IMR-90 (cell line): ENCODE results near the gene DPP10. TPM values are rescaled to one million over a fixed set of nuclear protein-coding genes. Genes with fewer than 3 reads are reported as not detected.

Source experiments
- ATAC-seq: fragments of 200-7000 bp; cut with Tn5 transposase; 2 replicates; pipeline ENCODE4 v1.9.1; 2020; ENCODE audit warnings: low read depth, mild to moderate bottlenecking, moderate library complexity
- BruUV-seq: library from RNA; stranded (reverse); fragments of 400-500 nt; replicated peaks from 2 replicates; lab custom pipeline; 2021; lab: Mats Ljungman, UMichigan
- CTCF ChIA-PET: fragments of 300-600 bp; formaldehyde crosslinking; extraction: SDS; loops from one replicate; lab custom pipeline; 2021; ENCODE audit warnings: antibody characterized with exemption; lab: Yijun Ruan, JAX
- POLR2A ChIA-PET: fragments of 300-600 bp; sonication (Branson Sonifier 250); formaldehyde crosslinking; loops from one replicate; lab custom pipeline; 2022; ENCODE audit warnings: antibody characterized with exemption; ENCODE audit not compliant: unreplicated experiment; lab: Charles Lee
- DNase-seq: peaks from one replicate; pipeline ENCODE4 v3.0.0; 2013
- H2AFZ ChIP-seq: replicated peaks from 2 replicates; pipeline ENCODE3; 2013; ENCODE audit warnings: low read length, mild to moderate bottlenecking; ENCODE audit not compliant: poor library complexity
- H2AK5ac ChIP-seq: 2 replicates; pipeline ENCODE4 v1.6.1; 2013; ENCODE audit warnings: low read depth, low read length, inconsistent platforms
- H2AK9ac ChIP-seq: replicated peaks from 2 replicates; pipeline ENCODE3; 2013; ENCODE audit warnings: mild to moderate bottlenecking, low read depth, low read length, moderate library complexity; ENCODE audit not compliant: poor library complexity
- H2BK120ac ChIP-seq: 2 replicates; pipeline ENCODE4 v1.6.1; 2013; ENCODE audit warnings: low read depth, low read length, inconsistent platforms
- H2BK15ac ChIP-seq: 3 replicates; pipeline ENCODE4 v1.6.1; 2013; ENCODE audit warnings: low read depth, low read length, inconsistent platforms
- H2BK20ac ChIP-seq: 2 replicates; pipeline ENCODE4 v1.6.1; 2013; ENCODE audit warnings: low read depth, mild to moderate bottlenecking, inconsistent platforms, low read length, moderate library complexity
- H2BK5ac ChIP-seq: 2 replicates; pipeline ENCODE4 v1.6.1; 2013; ENCODE audit warnings: mild to moderate bottlenecking, low read depth, low read length, inconsistent platforms; ENCODE audit not compliant: poor library complexity, severe bottlenecking
- H3K14ac ChIP-seq: replicated peaks from 2 replicates; pipeline ENCODE4 v1.6.1; 2013; ENCODE audit warnings: low read depth, low read length, inconsistent platforms
- H3K18ac ChIP-seq: 2 replicates; pipeline ENCODE4 v1.6.1; 2013; ENCODE audit warnings: low read depth, low read length, control low read depth
- H3K23ac ChIP-seq: 2 replicates; pipeline ENCODE4 v1.6.1; 2013; ENCODE audit warnings: low read depth, low read length, inconsistent platforms
- H3K27ac ChIP-seq: 2 replicates; pipeline ENCODE4 v1.5.1; 2013; ENCODE audit warnings: mild to moderate bottlenecking, control low read depth, low read length; ENCODE audit not compliant: insufficient read depth
- H3K27me3 ChIP-seq: 2 replicates; pipeline ENCODE4 v1.6.1; 2013; ENCODE audit warnings: low read length; ENCODE audit not compliant: control insufficient read depth, insufficient read depth
- H3K36me3 ChIP-seq: 2 replicates; pipeline ENCODE4 v1.6.1; 2013; ENCODE audit warnings: low read length, mixed read lengths; ENCODE audit not compliant: control insufficient read depth, insufficient read depth
- H3K4ac ChIP-seq: 2 replicates; pipeline ENCODE4 v1.6.1; 2013; ENCODE audit warnings: low read depth, low read length, inconsistent platforms
- H3K4me1 ChIP-seq: 2 replicates; pipeline ENCODE4 v1.6.1; 2013; ENCODE audit warnings: low read length, mixed read lengths; ENCODE audit not compliant: control insufficient read depth, insufficient read depth
- H3K4me2 ChIP-seq: 2 replicates; pipeline ENCODE4 v1.6.1; 2013; ENCODE audit warnings: low read depth, mild to moderate bottlenecking, control low read depth, low read length, moderate library complexity
- H3K4me3 ChIP-seq: 2 replicates; pipeline ENCODE4 v1.5.1; 2013; ENCODE audit warnings: low read depth, mild to moderate bottlenecking, control low read depth, low read length, moderate library complexity; ENCODE audit not compliant: insufficient read depth
- H3K56ac ChIP-seq: 2 replicates; pipeline ENCODE4 v1.6.1; 2013; ENCODE audit warnings: low read length, inconsistent platforms; ENCODE audit not compliant: insufficient read depth; ENCODE audit errors: extremely low read depth
- H3K79me1 ChIP-seq, 2 experiments: 2 replicates each; pipeline ENCODE4 v1.6.1; 2013; ENCODE audit warnings: low read length in 2 of 2, inconsistent platforms in 1 of 2, low read depth in 1 of 2
- H3K9ac ChIP-seq: 2 replicates; pipeline ENCODE4 v1.6.1; 2013; ENCODE audit warnings: low read depth, low read length, control low read depth
- H3K9me1 ChIP-seq: 2 replicates; pipeline ENCODE4 v1.6.1; 2013; ENCODE audit warnings: low read length, inconsistent platforms; ENCODE audit not compliant: insufficient read depth
- H3K9me3 ChIP-seq: 2 replicates; pipeline ENCODE4 v1.6.1; 2013; ENCODE audit warnings: low read length; ENCODE audit not compliant: control insufficient read depth, insufficient read depth
- H4K20me1 ChIP-seq: 2 replicates; pipeline ENCODE4 v1.6.1; 2013; ENCODE audit warnings: low read length, inconsistent platforms; ENCODE audit not compliant: insufficient read depth
- H4K5ac ChIP-seq: 2 replicates; pipeline ENCODE4 v1.6.1; 2013; ENCODE audit warnings: mild to moderate bottlenecking, low read depth, low read length, control low read depth
- H4K8ac ChIP-seq, 2 experiments: 2 replicates each; pipeline ENCODE4 v1.6.1; 2013; ENCODE audit warnings: low read depth in 2 of 2, low read length in 2 of 2, control low read depth in 1 of 2, inconsistent platforms in 1 of 2
- H4K91ac ChIP-seq: 2 replicates; pipeline ENCODE4 v1.6.1; 2013; ENCODE audit warnings: low read depth, low read length, inconsistent platforms; ENCODE audit not compliant: insufficient read depth
- BHLHE40 ChIP-seq: fragments of 150-350 bp; IDR thresholded peaks from 2 replicates; pipeline ENCODE4 v1.6.1; 2016; ENCODE audit warnings: mild to moderate bottlenecking, low read depth, low read length
- CEBPB ChIP-seq: IDR thresholded peaks from 2 replicates; pipeline ENCODE4 v1.6.1; 2012; ENCODE audit warnings: low read depth, low read length, improper control_type of control experiment
- CHD1 ChIP-seq: IDR thresholded peaks from 2 replicates; pipeline ENCODE4 v1.6.1; 2012; ENCODE audit warnings: low read depth, low read length, improper control_type of control experiment
- CTCF ChIP-seq: conservative IDR thresholded peaks from 2 replicates; pipeline ENCODE4 v1.5.1; 2012; ENCODE audit warnings: mild to moderate bottlenecking, low read depth, low read length, improper control_type of control experiment
- FOS ChIP-seq: fragments of 150-350 bp; IDR thresholded peaks from 2 replicates; pipeline ENCODE4 v1.6.1; 2016; ENCODE audit warnings: low read depth, low read length
- MAFK ChIP-seq: IDR thresholded peaks from 2 replicates; pipeline ENCODE4 v1.6.1; 2012; ENCODE audit warnings: low read depth, low read length, improper control_type of control experiment
- MAZ ChIP-seq: IDR thresholded peaks from 2 replicates; pipeline ENCODE4 v1.6.1; 2012; ENCODE audit warnings: low read depth, mild to moderate bottlenecking, low read length, improper control_type of control experiment, moderate library complexity, borderline replicate concordance
- MXI1 ChIP-seq: IDR thresholded peaks from 2 replicates; pipeline ENCODE4 v1.6.1; 2012; ENCODE audit warnings: low read depth, mild to moderate bottlenecking, low read length, moderate library complexity, borderline replicate concordance
- NFE2L2 ChIP-seq: fragments of 150-350 bp; IDR thresholded peaks from 2 replicates; pipeline ENCODE4 v1.6.1; 2016; ENCODE audit warnings: low read depth, mild to moderate bottlenecking, low read length
- POLR2A ChIP-seq: IDR thresholded peaks from 2 replicates; pipeline ENCODE4 v1.6.1; 2012; ENCODE audit warnings: mild to moderate bottlenecking, low read depth, low read length
- RAD21 ChIP-seq: IDR thresholded peaks from 2 replicates; pipeline ENCODE4 v1.6.1; 2012; ENCODE audit warnings: low read length, improper control_type of control experiment
- RCOR1 ChIP-seq: IDR thresholded peaks from 2 replicates; pipeline ENCODE4 v1.6.1; 2012; ENCODE audit warnings: mild to moderate bottlenecking, low read length, improper control_type of control experiment; ENCODE audit not compliant: insufficient replicate concordance
- RFX5 ChIP-seq: IDR thresholded peaks from 2 replicates; pipeline ENCODE4 v1.8.0; 2012; ENCODE audit warnings: low read depth, mild to moderate bottlenecking, low read length, moderate library complexity
- SMC3 ChIP-seq: fragments of 150-350 bp; IDR thresholded peaks from 2 replicates; pipeline ENCODE4 v1.6.1; 2016; ENCODE audit warnings: low read depth, mild to moderate bottlenecking, antibody characterized with exemption, low read length, moderate library complexity
- USF2 ChIP-seq: fragments of 150-350 bp; IDR thresholded peaks from 2 replicates; pipeline ENCODE4 v1.6.1; 2017; ENCODE audit warnings: mild to moderate bottlenecking, antibody characterized with exemption, low read length, low read depth
- WGBS, 2 experiments: methylation state at CpG; one replicate each; pipeline versions ENCODE4 v1.1.5 to v1.1.7; 2013; ENCODE audit warnings: missing lambda C conversion rate in 2 of 2; ENCODE audit not compliant: insufficient read length in 1 of 2; ENCODE audit errors: extremely low coverage in 2 of 2; 5-methylcytosine and 5-hydroxymethylcytosine counted together
- dilution Hi-C: fragments of 300-500 bp; cut with HindIII; formaldehyde crosslinking; loops from one replicate; pipeline ENCODE4 v1.14.3; 2018; ENCODE audit warnings: low sequenced_read_pairs; ENCODE audit not compliant: unreplicated experiment
- in situ Hi-C: fragments of 300-500 bp; cut with MboI; formaldehyde crosslinking; loops from 3 replicates; pipeline ENCODE4 v1.14.3; 2019; ENCODE audit warnings: low sequenced_read_pairs, inconsistent platforms, mixed read lengths
- intact Hi-C: fragments of 100-400 bp; cut with micrococcal nuclease; formaldehyde crosslinking; loops from 2 replicates; pipeline ENCODE4 v1.10.0; 2022
- polyA plus RNA-seq, 3 experiments: library from polyadenylated mRNA; depleted of rRNA; stranded (reverse); fragments of >200 nt; gene quantifications; 2 replicates each; pipeline ENCODE4 v1.2.3, GENCODE V29; 2012; ENCODE audit warnings: low replicate concordance in 1 of 3
- total RNA-seq: library from RNA; depleted of rRNA; stranded (reverse); fragments of >200 nt; gene quantifications from 2 replicates; pipeline ENCODE4 v1.2.3, GENCODE V29; 2012
- TF ChIP-seq, protein P1 (sequence below): fragments of 150-350 bp; IDR thresholded peaks from 2 replicates; pipeline ENCODE4 v1.6.1; 2016; ENCODE audit warnings: low read depth, mild to moderate bottlenecking, low read length, moderate library complexity, borderline replicate concordance

DPP10 gene
- total and polyA plus RNA-seq, 2 of the 4 experiments (the other 2 are of a cell fraction): not detected

DNA sequence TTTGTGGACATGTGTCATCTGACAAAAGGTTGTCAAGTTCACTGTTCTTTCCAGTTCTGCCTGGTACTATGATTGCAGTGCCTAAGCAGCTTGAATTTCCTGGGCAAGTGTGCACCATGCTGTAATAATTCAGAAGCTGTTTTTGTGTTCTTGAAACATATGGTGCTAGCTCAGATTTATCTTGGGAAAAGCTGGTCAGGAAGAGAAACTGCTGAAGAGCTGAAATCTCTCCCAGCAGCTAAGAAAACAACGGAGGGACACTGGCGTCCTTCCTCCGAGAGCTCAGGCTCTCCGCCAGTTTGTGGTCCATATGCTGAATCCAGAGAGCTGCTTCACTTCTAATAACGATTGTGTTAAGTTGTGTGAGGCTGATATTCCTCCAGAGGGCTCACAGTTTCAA is 642.0 kb downstream of the DPP10 start:
- Histone ChIP-seq H3K18ac (no peak overlapping the region), H3K9me1 (no peaks in the 10 kb centered on the region), H3K4ac (no peak overlapping the region), H3K27me3 (no peaks in the 10 kb centered on the region), H4K20me1 (no peaks in the 10 kb centered on the region), H3K9ac (no peak overlapping the region), H2BK15ac (no peak overlapping the region), H2BK120ac (no peak overlapping the region), H3K4me3 (no peak overlapping the region), H2BK20ac (no peak overlapping the region), H2AK5ac (no peak overlapping the region), H2AFZ (no peak overlapping the region), H3K23ac (no peak overlapping the region), H4K91ac (no peak overlapping the region), H2AK9ac (no peak overlapping the region), H3K9me3 (peaks cover 3% of the 10 kb centered on the region; the same call in 1 of the 2 replicates), H3K36me3 (no peaks in the 10 kb centered on the region), H2BK5ac (no peak overlapping the region), H4K5ac (no peak overlapping the region), H3K79me1 (no peaks in the 10 kb centered on the region), H3K4me2 (no peak overlapping the region), H3K4me1 (no peaks in the 10 kb centered on the region), H4K8ac (no peak overlapping the region), H3K27ac (no peak overlapping the region), H3K56ac (no peak overlapping the region), H3K14ac (no peak overlapping the region)
- ChIA-PET POLR2A (no interaction called here), CTCF (no interaction called here)
- dilution Hi-C loops (no loop called here), in situ Hi-C loops (no loop called here), intact Hi-C loops (no loop called here)
- BruUV-seq: no TSS peak
- no peak for TF ChIP-seq MXI1
- TF ChIP-seq RAD21: no peak
- TF ChIP-seq USF2: no peak
- TF ChIP-seq POLR2A: no peak
- TF ChIP-seq CEBPB: no peak
- TF ChIP-seq CTCF: no peak
- TF ChIP-seq, protein P1, sequence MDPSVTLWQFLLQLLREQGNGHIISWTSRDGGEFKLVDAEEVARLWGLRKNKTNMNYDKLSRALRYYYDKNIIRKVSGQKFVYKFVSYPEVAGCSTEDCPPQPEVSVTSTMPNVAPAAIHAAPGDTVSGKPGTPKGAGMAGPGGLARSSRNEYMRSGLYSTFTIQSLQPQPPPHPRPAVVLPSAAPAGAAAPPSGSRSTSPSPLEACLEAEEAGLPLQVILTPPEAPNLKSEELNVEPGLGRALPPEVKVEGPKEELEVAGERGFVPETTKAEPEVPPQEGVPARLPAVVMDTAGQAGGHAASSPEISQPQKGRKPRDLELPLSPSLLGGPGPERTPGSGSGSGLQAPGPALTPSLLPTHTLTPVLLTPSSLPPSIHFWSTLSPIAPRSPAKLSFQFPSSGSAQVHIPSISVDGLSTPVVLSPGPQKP: no peak
- TF ChIP-seq SMC3: no peak
- TF ChIP-seq MAZ: no peak
- no peak for TF ChIP-seq NFE2L2
- no peak for TF ChIP-seq CHD1
- TF ChIP-seq RCOR1: no peak
- no peak for TF ChIP-seq BHLHE40
- no peak for TF ChIP-seq MAFK
- TF ChIP-seq FOS: no peak
- no peak for TF ChIP-seq RFX5
- DNase-seq: no peak
- ATAC-seq: no peak
- WGBS, 2 experiments: no CpG with 5 or more reads among the region's 5 CpGs
